ENCODE results near the gene ROR1.

The ROR1 gene

DNA sequence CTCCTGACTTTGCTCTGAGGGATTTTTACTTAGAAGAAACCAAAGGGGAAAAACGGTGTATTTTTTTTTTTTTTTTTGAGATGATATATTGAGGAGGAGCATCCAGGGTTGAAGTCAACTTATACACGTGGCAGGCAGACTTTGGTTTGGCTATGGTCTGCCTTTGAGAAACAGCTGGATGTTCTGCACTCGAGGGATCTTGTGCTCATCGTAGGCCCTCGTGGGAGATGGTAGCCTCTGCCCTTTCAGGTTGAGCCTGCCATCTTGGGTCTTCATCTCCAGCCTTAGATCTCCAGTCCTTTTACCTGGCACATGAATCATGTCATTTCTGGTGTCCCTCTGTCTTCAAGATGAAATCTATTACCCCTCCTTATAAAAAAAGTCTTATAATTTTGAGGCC lies 362.5 kb downstream of the ROR1 start:
- DNase-seq (ENCODE audit: low read depth in 2 of 2) = no peak

DNA sequence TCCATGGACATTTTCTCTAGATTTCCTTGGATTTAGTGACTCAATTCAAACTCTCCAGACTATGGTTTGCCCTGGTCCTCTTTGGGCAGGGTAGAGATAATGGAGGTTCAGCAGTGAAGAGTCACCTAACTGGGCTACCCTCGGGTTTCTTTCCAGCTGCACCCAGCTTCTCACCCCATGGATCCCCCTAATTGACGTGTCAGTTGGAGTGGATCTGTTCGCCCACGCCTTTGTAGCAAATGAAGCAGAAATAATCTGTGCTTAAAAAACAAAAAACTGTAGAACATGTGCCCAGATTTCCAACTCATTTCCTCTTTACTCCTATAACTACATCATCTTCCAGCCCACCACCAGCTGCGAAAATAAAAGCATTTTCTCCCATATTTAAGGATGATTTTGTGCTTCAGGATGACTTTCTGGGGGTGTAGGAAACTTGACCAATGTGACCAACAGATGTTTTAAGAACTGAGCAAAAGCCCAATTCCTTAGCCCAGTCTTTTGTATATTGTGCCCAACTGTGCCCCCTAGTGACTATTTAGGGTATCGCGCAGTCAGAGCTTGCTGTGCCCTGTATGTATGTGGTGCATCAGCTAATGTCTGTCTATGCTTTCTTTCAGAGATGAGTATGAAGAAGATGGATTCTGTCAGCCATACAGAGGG lies 363.1 kb downstream of the ROR1 start:
- DNase-seq (ENCODE audit: low read depth in 2 of 2) = peak; percentile 12 to 28

DNA sequence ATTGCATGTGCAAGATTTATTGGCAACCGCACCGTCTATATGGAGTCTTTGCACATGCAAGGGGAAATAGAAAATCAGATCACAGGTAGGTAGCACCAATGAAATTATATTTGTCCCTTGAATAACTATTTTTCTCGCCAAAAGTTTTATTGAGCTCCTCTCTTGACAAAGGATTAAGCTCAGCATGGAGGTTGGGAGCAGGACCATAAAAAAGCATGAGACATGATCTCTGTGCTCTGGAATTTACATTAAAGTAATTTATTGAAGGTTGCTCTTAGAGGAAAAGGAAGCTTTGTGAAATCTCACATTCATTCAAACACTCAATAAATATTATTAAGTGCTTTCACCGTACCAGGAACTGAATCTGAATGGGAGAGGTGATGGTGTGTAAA lies 363.6 kb downstream of the ROR1 start:
- no peak for DNase-seq (ENCODE audit: low read depth in 2 of 2)

DNA sequence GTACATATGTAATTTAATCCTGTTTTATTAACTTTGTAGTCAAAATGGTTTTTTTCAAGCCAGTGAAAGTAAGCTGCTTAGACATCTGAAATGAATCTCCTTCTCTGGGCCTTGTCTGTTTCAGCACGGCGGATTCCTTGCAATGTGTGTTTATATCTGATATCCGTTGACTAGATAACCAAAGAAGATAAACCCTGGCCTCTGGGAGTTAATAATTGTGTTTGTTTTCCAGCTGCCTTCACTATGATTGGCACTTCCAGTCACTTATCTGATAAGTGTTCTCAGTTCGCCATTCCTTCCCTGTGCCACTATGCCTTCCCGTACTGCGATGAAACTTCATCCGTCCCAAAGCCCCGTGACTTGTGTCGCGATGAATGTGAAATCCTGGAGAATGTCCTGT lies 366.1 kb downstream of the ROR1 start:
- no peak for DNase-seq (ENCODE audit: low read depth in 2 of 2)

DNA sequence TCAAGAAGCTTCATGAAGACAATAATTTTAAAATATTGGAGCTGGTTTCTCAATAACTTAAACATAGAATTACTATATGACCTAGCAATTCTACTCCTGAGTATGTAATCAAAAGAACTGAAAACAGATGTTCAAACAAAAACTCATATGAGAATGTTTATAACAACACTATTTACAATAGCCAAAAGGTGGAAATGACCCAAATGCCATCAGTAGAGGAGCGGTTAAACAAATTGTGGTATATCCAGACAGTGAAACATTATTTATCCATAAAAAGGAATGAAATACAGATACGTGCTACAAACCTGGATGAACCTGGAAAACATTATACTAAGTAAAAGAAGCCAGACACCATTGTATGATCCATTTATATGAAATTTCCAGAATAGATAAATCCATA lies 366.8 kb downstream of the ROR1 start:
- DNase-seq (ENCODE audit: low read depth in 2 of 2) = no peak

DNA sequence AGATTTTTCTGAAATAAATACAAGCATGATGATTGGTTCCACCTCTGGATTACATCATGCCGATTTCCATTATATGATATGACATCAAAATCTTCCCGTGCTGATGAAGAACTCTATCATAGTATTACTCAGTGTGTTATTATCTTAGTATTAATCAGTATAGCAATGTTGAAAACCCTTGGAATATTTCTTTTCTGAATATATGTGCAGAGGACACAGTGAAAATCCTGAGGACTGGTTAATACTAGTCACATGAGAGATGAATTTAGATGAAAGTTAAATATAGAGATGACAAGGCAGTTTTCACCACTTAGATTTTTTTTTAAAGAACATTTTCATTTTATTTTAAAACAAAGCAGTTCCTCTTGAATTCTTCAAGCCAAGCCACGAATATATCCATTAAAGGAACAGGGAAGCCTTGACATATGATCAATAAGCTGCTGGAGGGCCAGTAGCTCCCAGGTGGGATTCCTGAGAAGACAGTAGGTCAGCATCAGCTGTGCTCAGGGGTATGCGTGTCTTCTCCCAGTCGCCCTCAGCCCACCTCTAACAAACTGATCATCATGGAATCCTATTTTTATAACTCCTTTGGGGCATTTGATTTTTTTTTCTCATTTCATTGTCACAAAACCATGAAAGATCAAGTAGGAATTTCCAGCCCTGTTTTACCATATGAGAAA lies 373.4 kb downstream of the ROR1 start:
- no peak for DNase-seq (ENCODE audit: low read depth in 2 of 2)

DNA sequence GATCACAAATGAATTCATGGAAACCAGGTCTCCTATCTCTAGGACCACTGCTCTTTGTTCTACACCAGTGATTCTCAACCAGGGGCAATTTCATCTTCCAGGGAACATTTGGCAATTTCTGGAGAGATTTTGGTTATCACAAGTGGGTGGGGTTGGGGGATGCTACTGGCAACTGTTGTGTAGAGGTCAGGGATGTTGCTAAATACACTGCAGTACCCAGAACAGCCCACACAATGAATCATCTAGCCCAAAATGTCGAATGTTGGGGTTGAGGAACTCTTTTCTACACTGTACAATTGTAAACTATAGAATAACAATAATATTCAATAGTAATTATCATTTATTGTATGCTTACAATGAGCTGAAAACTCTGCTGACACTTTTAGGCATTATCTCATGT lies 373.9 kb downstream of the ROR1 start:
- no peak for DNase-seq (ENCODE audit: low read depth in 2 of 2)

DNA sequence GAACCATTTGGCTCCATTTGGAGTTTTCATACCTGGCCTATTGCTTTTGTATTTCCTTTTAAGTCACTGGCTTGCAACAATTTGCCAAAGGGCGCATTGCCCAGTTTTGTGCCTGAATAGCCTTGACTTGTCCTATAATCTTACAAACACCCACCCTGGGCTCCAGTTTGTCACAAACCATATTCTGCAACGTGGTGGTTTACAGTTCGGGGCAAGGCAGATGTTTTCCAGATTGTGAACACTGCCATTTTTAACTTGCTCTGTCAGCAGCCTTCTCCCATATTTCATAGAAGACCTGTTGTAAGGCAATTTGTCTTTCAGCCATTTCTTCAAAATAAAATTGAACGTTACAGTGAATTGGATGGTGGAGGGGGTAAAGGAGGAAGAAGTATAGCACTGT lies 376.4 kb downstream of the ROR1 start:
- DNase-seq (ENCODE audit: low read depth in 2 of 2) = no peak

DNA sequence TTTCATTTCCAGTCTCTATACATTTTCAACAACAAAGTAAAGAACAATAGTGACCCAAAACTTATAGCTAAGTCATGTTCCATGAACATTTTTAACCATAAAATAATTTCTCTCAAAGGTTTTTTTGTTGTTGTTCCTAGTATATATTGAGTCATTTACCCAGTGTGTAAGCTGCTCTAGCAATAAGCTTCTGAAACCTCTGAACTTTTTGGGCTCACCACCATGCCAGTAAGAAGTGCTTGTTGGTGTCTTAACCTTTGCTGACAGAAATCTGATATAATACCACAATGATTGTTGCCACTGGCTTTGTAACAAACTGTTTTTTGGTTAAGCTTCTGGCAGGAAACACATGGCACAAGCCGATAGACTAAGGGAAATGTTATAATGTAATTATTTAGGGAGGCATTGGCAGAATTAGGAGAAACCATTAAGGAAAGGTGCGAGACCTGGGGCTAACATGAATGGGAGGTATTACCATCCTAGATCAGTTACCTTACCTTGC lies 377.0 kb downstream of the ROR1 start:
- no peak for DNase-seq (ENCODE audit: low read depth in 2 of 2)

DNA sequence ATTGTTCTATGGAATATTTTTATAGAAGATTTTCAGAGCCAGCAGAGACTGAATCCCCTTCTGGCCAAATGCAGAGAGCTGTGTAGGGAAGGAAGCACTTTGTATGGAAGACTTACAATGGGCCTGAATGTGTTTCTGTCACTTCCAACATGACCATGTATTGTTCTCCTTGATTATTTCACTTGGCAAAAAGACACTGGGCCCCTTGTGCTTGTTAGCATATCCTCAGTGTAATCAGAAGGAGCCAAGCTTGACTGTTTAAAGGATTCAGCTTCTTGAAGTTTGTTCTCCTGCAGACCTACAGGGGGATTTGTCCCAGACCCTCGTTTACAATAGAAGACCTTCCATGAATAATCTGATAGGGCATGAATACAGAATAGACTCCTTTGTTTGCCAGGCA lies 381.5 kb downstream of the ROR1 start:
- DNase-seq (ENCODE audit: low read depth in 2 of 2) = no peak

DNA sequence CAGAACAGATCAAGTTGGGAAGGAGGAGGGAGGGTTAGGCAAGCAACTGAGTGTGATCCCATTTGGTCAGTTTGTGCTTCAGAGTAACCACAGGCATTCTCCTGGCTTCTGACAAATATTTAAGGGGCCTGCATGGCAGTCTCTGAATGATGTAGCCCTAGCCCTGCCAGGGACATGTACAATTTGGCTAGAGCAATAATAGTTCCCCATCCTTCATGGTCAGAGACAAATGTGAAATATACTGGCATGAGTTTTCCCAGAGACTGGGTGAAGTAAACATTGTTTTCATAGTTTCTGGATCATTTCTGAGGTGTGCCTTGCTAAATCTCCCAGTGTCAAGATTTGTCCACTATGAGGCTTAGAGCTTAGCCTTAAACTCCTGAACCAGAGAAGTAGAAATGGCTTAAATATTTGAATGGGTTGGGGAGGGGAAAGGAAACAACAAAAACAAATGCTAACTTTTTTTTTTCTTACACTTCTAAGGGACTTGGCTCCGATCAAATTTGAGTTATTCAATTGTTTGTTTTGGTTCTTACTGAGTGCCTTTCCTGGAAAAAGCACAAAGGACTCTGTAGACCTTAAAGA lies 387.6 kb downstream of the ROR1 start:
- no peak for DNase-seq (ENCODE audit: low read depth in 2 of 2)

DNA sequence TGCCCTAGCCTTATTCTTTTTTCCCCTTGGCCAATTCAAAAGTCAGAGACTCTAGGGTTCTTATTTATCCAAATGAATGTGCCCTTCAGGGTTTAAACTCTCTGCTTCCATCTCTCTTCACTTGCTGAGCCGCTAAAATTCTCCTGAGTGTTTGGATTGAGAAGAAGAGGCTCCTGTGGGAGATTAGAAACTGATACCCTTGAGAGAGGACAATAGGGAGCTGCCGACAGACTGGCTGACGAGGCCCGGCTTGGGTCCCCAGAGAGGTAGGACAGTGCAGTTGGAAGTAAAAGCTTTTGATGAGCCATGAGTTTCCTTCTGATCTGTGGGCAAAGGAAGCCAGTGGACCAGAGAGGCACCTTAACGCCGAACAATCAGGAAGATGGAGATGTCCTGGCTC lies 388.3 kb downstream of the ROR1 start:
- no peak for DNase-seq (ENCODE audit: low read depth in 2 of 2)

DNA sequence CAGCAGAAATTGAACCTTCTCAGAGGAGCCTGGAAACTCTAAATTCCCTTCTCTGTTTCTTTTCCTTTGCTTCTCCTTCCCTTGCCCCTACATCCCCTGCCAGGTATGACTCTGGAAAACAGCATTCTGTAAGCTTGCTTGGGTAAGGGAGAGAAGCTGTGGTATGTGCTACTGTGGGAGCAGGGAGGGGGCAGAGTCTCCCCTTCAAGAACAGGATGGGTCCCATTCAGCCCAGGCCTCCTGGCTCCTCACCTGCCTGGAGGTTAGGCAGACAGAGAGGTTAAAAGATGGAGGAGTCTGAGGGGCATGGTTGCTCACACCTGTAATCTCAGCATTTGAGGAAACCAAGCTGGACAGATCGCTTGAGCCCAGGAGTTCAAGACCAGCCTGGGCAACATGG lies 389.0 kb downstream of the ROR1 start:
- DNase-seq (ENCODE audit: low read depth in 2 of 2) = no peak

DNA sequence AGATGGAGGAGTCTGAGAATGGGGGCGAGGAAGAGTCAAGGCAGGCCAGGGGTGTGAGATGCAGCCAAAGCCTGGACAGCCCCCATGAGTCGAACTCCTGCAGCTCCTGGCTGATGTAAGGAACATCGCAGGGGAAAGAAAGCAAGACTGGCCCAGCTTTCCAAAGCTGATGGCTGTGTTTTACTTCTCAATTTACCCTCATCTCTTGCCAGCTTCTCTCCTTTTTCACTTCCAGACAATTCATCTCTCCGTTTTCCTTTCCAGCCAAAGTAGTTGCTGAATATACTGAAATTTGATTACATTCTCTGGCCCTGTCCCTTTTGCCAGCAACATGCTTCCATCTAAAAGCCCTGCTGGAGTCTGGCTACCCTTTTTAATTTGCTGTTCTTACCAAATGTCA lies 389.6 kb downstream of the ROR1 start:
- no peak for DNase-seq (ENCODE audit: low read depth in 2 of 2)

DNA sequence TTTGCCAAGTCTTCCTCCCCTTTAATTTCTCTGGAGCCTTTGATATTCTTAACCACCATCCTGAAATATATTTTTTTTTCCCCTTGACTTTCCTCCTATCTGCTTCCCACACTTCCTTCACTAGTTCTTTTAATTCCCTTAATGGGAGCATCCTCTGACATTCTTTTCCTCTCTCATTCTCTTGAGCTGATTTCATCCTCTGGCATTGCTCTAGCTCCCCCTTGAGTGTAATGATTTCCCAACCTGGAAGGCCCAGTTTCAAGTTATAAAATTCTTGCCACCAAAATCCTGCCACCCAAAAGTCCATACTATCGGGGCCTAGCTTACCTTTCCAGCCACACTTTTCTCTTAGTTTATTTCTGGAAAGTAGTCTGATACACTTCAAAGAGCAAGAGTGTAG lies 390.2 kb downstream of the ROR1 start:
- no peak for DNase-seq (ENCODE audit: low read depth in 2 of 2)

DNA sequence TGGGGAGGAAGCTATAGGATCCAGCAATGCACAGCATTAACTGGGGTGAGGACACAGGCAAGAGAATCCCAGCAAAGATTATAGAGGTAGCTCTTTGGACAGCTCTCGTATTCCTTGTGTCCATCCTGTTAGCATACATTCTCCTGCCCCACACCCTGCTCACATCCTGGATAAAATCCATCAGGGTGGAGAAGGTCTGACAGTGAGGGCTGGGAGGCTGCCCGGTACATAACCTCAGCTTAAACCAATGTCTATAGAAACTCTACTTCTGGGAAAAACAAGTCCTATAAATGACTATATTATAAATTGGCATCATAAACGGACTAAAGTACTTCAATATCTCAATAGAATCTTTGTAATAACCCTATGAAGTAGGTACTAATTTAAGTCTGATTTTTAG lies 392.8 kb downstream of the ROR1 start:
- DNase-seq (ENCODE audit: low read depth in 2 of 2) = no peak

DNA sequence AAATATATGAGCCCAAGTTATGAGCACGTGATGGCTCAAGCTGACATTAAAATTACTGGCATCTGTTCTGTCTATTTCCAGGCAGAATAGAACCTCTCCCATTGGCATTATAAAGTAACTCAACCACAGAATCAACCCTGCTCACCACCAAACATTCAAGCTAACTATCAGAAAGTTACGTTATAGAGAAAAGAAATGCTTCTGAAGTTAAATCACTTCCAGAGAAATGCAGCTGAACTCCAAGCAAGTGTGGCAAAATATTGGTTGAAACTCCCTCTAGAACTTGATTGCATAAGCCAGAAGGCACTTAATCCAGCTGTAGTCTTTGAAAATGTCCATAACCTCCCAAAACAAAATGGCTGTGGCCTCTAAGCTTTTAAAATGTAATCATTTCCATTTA lies 393.4 kb downstream of the ROR1 start:
- DNase-seq (ENCODE audit: low read depth in 2 of 2) = no peak

DNA sequence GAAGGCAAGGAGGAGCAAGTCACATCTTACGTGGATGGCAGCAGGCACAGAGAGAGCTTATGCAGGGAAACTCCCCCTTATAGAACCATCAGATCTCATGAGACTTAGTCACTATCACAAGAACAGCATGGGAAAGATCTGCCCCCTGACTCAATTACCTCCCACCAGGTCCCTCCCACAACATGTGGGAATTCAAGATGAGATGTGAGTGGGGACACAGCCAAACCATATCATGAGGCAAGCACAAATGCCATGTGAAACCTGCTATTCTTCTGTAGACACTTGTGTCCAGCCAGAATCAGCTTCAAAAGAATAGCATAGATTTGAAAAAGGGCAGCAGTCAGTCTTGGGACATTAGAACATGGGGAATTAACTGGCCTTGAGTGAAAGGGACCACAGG lies 397.4 kb downstream of the ROR1 start:
- no peak for DNase-seq (ENCODE audit: low read depth in 2 of 2)

DNA sequence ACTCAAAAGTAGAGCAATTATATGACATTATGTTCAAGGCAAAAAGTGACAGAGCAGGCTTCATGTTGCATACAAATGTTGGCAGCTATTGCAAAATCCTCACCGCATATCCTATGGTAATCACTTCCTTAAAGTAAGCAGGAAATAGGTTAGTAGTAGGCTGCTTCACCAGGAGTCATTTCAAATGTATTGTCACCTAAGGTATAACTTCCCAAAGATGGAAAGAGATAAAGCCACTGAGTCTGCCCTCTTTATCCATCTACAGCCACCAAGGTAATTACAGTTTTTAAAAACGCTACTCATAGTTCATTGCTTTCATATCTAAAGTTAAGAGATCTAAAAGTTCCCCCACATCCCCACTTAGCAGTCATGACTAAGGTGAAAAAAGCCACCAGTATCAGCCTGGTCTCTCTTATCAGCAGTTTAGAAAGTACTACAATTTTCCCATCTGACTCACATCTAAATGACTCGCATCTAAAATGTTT lies 398.0 kb downstream of the ROR1 start:
- no peak for DNase-seq (ENCODE audit: low read depth in 2 of 2)

DNA sequence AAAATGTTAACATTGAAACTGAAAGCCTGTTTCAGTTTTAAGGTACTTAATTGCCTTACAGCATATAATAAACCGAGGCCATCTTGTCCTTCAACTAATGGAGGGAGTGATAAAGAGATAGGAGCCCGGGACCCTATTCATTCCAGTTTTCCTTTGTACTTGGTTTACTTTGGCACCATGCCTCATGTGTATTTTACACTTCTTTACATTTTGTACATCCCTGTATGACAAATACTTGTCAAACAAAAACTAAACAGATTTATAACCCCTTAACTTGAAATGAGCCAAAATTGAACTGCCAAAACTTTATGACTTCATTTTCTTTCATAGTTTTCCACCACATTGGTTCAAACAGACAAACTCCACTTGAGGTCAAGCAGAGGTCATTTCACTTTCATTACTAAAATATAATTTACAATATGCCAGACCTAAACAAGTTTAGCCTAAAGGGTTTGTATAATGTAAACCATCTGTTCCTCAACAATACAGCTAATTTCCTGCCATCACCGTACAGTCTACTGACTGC lies 398.7 kb downstream of the ROR1 start:
- DNase-seq (ENCODE audit: low read depth in 2 of 2) = no peak

DNA sequence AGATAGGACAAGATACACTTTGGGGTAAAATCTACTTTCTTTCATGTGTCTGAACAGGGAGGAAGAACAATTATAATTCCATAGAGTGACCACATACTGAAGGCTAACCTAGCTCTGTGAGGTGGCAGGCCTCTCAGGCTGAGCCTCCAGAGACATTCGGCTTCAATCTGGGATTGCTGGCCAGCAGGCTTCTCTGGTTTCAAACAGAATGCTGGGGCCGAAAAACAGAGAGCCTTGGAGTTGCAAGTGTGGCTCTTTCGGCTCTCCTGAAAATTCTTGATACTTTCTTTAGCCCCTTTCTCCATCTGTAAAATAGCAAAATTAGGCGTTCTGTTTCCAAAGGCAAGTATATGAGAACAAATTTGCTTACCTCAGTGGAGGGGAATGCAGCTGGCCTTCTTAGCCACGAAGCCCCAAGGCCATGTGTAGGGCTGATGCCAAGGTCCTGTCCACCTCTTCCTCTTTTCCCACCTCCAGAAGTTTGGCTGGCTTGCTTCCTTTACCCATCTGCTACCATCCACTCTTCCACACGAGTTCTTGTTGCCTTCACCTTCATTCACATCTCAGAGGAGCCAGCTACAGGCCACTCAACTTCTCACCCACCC lies 399.6 kb downstream of the ROR1 start:
- no peak for DNase-seq (ENCODE audit: low read depth in 2 of 2)

DNA sequence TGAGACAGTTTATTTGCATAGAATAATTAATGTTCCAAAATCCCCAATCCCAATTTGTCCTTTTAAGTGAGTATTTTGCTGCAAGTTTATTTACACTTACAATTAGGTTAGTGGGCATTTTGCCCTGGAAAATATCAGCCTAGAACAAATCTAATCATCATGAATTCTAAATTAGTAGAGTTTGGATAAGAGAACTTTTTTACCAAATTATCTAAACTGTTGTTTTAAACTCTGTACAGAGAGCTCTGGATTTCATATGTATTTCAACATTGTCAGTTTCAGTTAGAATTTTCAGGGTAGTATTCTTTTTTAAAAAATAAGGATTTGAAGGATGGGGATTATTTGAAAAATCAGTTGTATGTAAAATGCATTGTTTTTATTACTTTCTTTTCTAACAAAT lies 401.8 kb downstream of the ROR1 start:
- DNase-seq (ENCODE audit: low read depth in 2 of 2) = no peak

DNA sequence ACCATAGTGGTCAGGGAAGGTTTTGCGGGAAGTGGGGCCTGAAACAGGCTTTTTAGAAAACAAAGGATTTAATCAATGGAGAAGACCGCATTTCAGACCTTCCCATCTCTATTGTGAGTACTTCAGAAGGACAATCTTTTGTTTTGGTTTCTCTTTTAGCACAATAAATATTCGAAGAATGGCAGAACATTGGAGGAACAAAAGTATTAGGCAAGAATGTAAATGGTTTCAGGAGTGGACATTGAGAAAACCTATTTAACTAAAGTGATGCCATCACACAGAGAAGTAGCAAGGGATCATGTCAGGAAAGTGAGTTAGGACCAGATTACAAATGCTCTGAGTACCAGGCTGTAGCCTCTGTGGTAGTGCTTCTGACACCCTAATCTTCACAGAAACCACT lies 402.8 kb downstream of the ROR1 start:
- no peak for DNase-seq (ENCODE audit: low read depth in 2 of 2)
